ENCODE results near the gene SNRNP35. TPM values are rescaled to one million over a fixed set of nuclear protein-coding genes. Genes with fewer than 3 reads are reported as not detected.
"Not testable (repeated sequence)": the region's sequence is repeated elsewhere in the genome, so short reads cannot be mapped to it uniquely, and the experiment has no call there.

SNRNP35 gene
- total RNA-seq, 1 donor from 2014 or later: 14.0 TPM

DNA sequence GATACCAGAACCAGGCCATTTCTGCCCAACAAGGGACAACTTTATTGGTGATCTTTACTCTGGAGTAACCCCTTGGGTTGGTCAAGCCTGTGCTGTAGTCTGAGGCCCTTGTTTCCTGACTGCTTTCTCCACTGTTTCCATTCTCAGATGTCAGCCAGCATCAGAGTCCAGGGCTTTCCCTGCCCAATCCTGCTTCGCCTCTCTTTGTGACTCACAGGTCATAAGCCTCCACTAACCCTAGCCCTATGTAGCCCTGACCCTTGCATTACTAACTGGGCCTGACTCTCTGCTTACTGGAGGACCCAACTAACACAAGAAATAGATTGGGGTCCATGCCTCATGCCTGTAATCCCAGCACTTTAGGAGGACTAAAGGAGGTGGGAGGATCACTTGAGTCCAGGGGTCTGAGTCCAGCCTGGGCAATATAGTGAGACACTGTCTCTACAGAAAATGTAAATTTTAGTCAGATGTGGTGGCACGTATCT is 8.6 kb upstream of the SNRNP35 start:
- no peak for DNase-seq

- DNase-seq: no peak
Observed at GRCh38 chr12:123449856-123450255, 8.1 kb upstream of the SNRNP35 start.

DNA sequence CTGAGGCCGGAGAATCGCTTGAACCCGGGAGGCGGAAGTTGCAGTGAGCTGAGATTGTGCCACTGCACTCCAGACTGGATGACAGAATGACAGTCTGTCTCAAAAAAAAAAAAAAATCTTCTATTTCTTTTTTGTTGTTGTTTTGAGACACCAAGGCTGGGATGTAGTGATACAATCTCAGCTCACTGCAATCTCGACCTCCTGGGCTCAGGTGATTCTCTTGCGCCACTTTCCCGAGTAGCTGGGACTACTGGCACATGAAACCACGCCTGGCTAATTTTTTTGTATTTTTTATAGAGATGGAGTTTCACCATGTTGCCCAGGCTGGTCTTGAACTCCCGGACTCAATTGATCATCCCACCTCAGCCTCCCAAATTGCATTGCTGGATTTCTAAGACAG is 7.3 kb upstream of the SNRNP35 start:
- DNase-seq: no peak

- not testable (repeated sequence) for DNase-seq
Observed at GRCh38 chr12:123452276-123452550, 5.7 kb upstream of the SNRNP35 start.

DNA sequence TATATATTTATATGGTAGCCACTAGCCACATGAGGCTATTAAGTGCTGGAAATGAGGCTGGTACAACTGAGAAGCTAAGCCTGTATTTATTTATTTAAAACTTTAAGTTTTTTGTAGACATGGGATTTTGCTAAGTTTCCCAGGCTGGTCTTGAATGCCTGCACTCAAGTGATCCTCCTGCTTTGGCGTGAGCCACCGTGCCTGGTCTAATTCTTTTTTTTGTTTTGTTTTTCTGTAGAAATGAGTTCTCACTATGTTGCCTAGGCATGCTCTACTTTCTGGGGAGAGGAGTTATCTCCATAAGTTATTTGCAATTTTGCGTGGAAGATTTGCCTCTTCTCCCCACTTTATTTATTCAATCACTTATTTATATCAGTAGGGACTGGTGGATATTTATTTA is 4.8 kb upstream of the SNRNP35 start:
- no peak for DNase-seq

DNA sequence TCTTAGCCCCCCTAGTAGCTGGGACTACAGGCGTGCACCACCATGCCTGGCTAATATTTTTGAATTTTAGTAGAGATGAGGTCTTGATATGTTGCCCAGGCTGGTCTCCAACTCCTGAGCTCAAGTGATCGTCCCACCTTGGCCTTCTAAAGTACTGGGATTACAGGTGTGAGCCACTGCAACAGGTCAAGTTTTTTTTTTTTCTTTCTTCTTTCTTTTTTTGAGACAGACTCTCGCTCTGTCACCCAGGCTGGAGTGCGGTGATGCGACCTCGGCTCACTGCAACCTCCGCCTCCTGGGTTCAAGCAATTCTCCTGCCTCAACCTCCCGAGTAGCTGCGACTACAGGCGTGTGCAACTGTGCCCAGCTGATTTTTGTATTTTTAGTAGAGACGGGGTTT is 5.2 kb downstream of the SNRNP35 start:
- not testable (repeated sequence) for DNase-seq

DNA sequence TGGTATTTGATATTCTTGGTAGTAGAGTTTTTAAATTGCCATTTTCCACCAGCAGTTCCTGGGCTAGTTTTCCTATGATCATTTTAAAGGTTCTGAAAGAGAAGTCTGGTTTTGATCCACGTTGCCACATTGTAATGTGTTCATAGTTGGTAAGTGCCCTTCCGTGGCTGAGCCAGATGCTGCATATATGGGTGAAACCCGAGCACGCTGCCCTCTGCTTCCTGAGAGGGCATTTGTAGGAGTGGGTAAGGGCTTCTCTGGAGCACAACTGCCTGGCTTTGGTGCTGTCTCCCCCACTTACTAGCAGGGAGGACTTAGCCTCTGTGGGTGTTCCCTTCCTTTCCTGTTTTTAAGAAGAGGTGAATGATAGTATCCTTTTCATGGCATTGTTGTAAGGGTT is 7.1 kb downstream of the SNRNP35 start:
- no peak for DNase-seq

DNA sequence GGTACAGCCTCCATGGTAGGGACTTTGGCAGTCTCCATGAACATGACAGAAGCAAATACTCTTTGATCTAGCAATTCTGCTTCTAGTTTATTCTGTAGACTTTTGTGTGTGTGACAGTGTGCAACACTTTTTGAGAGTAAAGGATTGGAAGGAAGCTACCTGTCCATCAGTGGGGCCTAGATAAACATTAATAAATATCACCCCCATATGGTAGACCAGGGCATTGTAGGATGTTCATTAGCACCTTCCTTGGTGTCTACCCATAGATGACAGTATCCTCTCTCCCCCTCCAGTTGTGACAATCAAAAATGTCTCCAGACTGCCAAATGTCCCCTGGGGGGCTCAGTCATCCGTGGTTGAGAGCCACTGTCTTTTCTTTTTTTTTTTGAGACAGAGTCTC is 10.8 kb downstream of the SNRNP35 start:
- DNase-seq: peak; percentile 23

- no peak for DNase-seq
Observed at GRCh38 chr12:123469978-123470377, 12.0 kb downstream of the SNRNP35 start.

DNA sequence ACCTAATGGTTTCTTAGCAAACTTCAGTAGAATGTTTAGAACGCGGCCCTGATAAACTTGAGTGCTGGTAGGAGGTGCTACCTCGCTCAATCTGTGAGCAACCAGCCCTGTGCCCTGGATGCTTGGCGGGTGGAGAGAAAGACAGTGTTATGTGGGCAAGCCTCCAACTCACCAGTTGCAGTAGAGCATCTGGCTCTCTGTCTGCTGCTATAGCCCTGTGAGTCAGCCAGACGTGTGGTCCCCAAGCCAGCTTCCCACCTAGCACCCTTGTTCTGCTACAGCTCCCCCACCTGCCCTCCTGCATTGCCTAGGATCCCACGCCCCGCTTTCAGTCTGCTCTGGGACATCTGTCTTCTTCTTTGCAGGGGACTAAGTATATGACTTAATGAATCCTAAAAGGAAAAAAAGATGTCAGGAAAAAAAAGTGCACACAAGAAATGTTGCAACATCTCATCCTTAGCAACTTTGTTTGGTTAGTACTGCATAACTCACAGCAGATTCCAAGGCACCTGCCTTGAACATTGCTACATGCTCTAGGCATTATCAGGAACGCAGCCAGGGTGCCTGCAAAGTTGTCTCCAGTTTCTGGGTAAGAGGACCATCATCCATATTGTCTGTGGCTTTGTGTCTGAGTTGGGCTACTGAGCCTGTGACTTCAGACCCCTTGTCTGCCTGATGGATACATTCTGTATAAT is 13.6 kb downstream of the SNRNP35 start:
- no peak for DNase-seq

- no peak for DNase-seq
Observed at GRCh38 chr12:123472438-123472849, 14.5 kb downstream of the SNRNP35 start.

- no peak for DNase-seq
Observed at GRCh38 chr12:123474485-123475245, 16.7 kb downstream of the SNRNP35 start.

DNA sequence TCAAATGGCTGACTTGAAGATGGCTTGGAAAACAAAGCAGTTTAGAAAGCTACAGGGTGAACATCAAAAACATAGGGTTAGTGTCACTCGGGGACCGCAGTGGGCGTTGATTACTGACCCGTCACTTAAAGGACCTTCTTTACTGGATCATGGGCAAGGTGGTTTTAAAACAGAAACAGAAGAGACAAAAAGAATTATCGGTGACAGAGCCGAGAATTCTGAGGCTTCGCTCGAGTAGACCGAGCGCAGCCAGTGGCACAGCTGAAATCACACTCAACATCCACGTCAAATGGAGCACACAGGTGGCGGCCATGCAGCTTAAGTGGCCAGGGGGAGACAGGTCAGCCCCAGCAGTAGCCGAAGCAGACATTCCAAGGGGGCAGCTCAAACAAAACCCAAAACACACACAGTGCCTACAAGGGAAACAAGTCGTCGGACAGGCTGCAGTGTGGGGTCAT is 17.3 kb downstream of the SNRNP35 start:
- DNase-seq: no peak

- DNase-seq: no peak
Observed at GRCh38 chr12:123478069-123478468, 20.1 kb downstream of the SNRNP35 start.

DNA sequence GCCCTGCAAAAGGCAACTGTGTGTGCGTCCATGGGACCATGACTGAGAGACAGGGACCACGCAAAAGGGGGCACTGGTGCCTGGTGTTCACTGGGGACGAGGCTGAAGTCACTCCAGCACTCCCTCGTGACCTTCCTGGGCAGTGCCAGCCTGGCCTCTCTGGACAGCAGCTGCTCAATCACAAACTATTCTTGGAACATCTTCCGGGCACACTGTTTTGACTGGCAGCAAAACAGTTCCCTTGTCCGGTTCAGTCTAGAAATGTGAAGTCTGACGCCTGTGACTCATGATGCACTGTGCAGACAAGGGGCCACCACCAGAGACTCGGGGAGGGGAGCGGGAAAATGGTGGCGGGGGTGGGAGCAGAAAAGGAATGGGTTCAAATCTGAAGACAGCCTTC is 20.8 kb downstream of the SNRNP35 start:
- peak; percentile 91 for DNase-seq

DNA sequence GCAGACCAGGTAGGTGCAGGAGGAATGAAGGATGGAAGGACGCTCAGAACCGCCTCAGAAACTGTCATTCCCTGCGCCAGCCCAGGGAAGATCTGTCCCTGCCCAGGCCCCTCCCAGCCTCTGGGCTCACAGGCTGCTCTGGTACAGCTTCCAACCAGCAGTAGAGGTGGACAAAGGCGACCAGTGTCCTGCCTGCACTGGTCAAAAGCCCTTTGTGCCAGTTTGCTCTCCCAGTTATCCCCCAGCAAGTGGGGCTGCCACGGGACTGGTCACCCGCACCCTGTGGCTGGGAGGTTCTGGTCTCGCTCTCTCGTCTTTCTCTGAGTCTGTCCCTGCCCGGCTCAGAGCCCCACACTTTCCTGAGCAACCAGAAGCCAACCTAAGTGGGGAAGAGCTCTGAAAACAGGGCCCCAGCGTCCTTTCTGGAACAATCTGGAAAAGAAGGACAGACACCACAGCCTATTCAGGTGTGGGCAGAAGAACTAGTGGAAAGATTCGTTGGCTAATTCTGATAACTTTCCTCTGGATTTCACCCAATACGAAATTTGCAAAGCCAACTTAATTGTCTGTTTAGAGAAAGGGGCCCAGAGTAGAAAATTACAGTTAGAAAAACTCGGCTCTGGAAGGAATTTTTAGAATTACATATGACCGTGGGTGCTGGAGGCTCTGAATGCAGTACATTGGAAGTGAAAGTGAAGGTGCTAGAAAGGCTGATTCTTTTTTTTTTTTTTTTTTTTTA is 21.7 kb downstream of the SNRNP35 start:
- no peak for DNase-seq

- DNase-seq: not testable (repeated sequence)
Observed at GRCh38 chr12:123481251-123481650, 23.3 kb downstream of the SNRNP35 start.

- DNase-seq: no peak
Observed at GRCh38 chr12:123482876-123483275, 24.9 kb downstream of the SNRNP35 start.

GRCh38 chr12:123483602-123484248 is 25.8 kb downstream of the SNRNP35 start:
- DNase-seq: peak; percentile 37

DNA sequence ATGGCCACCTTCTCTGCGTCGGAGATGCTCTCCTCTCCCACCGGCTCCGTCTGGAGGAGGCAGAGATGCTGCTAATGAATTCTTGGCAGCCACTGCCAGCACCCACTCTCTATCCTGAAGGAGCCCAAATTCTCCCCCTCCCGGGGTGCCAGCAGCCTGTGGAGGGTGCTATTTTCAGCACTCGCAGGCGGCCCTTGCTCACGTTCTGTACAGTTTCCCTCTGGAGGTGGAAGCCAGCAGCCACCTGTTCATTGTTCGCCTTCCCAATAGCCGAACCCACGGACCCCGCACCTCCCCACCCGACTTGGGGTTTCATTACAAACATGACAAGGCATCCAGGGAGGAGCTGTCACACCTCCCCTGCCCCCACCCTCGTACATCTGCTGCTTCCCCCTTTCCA is 27.8 kb downstream of the SNRNP35 start:
- DNase-seq: no peak

GRCh38 chr12:123487428-123487827 is 29.5 kb downstream of the SNRNP35 start:
- no peak for DNase-seq

DNA sequence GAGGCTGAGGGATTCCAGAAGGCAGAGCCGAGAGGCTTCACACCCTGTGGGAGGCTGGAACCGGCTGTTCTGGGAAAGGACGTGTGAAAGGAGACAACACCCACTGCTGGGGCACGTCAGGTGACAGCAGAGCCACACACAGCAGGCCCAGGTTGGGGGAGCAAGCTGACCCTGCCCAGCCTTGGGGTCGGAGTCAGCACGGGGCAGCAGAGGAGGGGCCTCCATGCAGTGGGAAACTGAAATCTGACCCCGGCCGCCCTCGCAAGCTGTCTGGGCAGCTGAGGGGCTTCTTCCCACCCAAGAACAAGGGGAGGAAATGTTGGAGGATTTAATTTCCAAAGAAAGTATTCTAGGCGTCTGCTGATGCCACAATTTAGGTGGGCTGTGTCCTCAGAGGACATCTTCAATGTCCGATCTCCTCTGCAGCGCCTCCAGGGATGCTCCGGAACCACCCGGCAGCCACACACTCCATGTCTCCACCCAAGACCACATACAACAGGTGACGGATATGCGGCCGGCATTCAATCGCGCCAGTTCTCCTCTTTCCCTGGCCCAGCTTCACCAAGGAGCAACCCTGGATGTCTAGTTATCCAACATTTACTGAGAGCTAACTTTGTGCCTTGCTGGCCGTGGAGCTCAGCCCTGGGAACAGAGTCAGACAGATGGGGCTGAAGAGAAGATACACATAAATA is 30.7 kb downstream of the SNRNP35 start:
- DNase-seq: no peak

Data from dermis blood vessel endothelial cell (primary cell).